ENCODE data around the gene PGGT1B.
"Not testable (repeated sequence)": the region's sequence is repeated elsewhere in the genome, so short reads cannot be mapped to it uniquely, and the experiment has no call there.

PGGT1B gene

DNA sequence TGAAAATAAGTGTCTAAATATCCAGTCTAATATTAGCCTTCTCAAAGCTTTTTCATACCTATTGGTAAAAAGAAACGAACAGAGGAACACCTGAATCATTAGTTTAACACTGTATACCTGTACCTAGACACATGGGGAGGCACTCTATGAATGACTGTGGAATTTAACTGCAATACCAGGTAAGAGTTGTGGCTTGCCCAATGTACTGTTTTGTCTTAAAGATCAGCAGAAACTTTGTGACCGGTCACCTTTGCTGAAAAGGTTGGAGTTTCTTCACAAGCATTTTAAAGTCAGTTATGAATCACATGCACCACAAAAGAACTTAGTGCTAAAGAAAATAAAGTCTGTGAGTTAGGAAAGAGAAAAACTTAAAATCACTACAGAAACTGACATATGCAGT is 2.4 kb downstream of the PGGT1B start:
- FAIRE-seq, result no peak
- no peak for TF ChIP-seq CTCF (IDR thresholded peaks at IDR 0.05; ENCODE audit: insufficient read depth, missing control alignments)
- no peak for DNase-seq (ENCODE audit: insufficient read length, low spot score)

GRCh38 chr5:115257981-115258380 is 4.7 kb downstream of the PGGT1B start:
- TF ChIP-seq CTCF (IDR thresholded peaks at IDR 0.05; ENCODE audit: insufficient read depth, missing control alignments), result no peak
- DNase-seq (ENCODE audit: insufficient read length, low spot score), result no peak
- no peak for FAIRE-seq

GRCh38 chr5:115249379-115249778 is 13.3 kb downstream of the PGGT1B start:
- FAIRE-seq; DNase-seq (ENCODE audit: insufficient read length, low spot score): not testable (repeated sequence)

DNA sequence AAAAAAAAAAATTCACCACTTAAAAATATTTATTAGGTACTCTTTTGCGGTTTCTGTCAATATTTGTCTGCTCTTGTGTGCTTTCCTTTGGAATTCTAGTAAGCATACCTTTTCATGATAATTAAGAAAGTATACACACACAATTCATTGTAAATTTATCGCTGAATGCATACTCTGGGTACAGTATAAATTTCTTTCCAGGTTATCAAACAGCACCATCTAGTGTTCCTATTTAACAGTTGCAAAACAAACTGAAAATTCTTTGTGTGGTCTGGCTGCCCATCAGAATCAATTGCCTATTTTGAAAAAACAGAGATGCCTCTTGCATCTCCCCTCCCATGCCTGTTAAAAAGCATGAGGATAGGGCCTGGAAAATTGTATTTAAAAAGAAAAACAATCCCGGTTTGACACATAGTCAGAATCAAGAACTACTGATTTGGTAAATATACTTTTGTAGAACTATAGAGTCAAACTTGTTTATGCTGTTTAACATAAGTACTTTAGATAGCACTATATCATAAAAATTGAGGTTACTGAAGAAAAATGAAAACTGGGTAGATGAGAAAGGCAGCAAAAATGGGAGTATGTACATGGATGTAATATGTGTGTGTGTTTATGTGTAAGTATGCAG is 16.2 kb downstream of the PGGT1B start:
- DNase-seq (ENCODE audit: insufficient read length, low spot score), result no peak
- peak; percentile 70 for FAIRE-seq
- peak; percentile 89 for TF ChIP-seq CTCF (IDR thresholded peaks at IDR 0.05; ENCODE audit: insufficient read depth, missing control alignments)

- DNase-seq (ENCODE audit: insufficient read length, low spot score) (no peak), FAIRE-seq (no peak)
- TF ChIP-seq CTCF (IDR thresholded peaks at IDR 0.05; ENCODE audit: insufficient read depth, missing control alignments), result no peak
Measured at GRCh38 chr5:115243412-115243811, 19.3 kb downstream of the PGGT1B start.

- no peak for TF ChIP-seq CTCF (IDR thresholded peaks at IDR 0.05; ENCODE audit: insufficient read depth, missing control alignments)
- DNase-seq (ENCODE audit: insufficient read length, low spot score) (no peak), FAIRE-seq (no peak)
Measured at GRCh38 chr5:115241881-115242642, 20.6 kb downstream of the PGGT1B start.

DNA sequence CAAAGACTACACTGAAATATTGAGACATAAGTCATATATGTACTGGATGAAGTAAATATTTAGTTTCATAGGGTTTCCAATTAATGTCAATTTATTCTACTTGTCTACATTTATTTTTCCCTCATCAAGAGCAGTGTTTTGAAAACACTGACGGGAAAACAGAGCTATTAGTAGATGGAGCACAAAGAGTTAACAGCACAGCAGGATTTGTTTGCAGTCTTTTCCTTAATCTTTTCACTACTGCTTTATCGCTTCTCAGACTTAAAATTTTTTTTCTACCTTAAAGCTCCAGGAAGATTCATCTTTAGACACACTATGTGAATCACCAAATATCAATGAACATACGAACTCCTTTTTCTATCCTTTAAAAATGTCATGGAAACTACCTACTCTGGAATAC is 25.6 kb downstream of the PGGT1B start:
- DNase-seq (ENCODE audit: insufficient read length, low spot score) (no peak), FAIRE-seq (peak; percentile 53)
- TF ChIP-seq CTCF (IDR thresholded peaks at IDR 0.05; ENCODE audit: insufficient read depth, missing control alignments), result no peak
